Neuronal stem cell (in vitro differentiated cells): Measurements from ENCODE around the gene HMCN1.

Source experiments
- DNase-seq: peaks from one replicate; pipeline ENCODE4 v3.0.0-alpha.2; 2013; ENCODE audit warnings: low spot score
- H2AFZ ChIP-seq: one replicate; pipeline ENCODE4 v1.6.1; 2013; ENCODE audit warnings: mild to moderate bottlenecking, low read length, inconsistent platforms
- H2AK5ac ChIP-seq: 2 replicates; pipeline ENCODE4 v1.6.1; 2013; ENCODE audit warnings: low read depth, mild to moderate bottlenecking, inconsistent platforms, low read length, moderate library complexity, mixed read lengths
- H2BK120ac ChIP-seq: 2 replicates; pipeline ENCODE4 v1.6.1; 2013; ENCODE audit warnings: low read depth, mild to moderate bottlenecking, inconsistent platforms, low read length, moderate library complexity, mixed read lengths
- H2BK12ac ChIP-seq: one replicate; pipeline ENCODE4 v1.6.1; 2013; ENCODE audit warnings: low read length, inconsistent platforms
- H2BK15ac ChIP-seq: 2 replicates; pipeline ENCODE4 v1.6.1; 2013; ENCODE audit warnings: mild to moderate bottlenecking, low read length, inconsistent platforms, mixed read lengths
- H2BK5ac ChIP-seq: one replicate; pipeline ENCODE4 v1.6.1; 2013; ENCODE audit warnings: inconsistent platforms, mild to moderate bottlenecking, low read length, moderate library complexity
- H3K14ac ChIP-seq: one replicate; pipeline ENCODE4 v1.6.1; 2013; ENCODE audit warnings: low read length, inconsistent platforms
- H3K18ac ChIP-seq: 2 replicates; pipeline ENCODE4 v1.6.1; 2013; ENCODE audit warnings: low read length, inconsistent platforms
- H3K23ac ChIP-seq: 2 replicates; pipeline ENCODE4 v1.6.1; 2013; ENCODE audit warnings: low read depth, mild to moderate bottlenecking, mixed read lengths, low read length, inconsistent platforms; ENCODE audit not compliant: poor library complexity
- H3K27ac ChIP-seq: replicated peaks from 3 replicates; pipeline ENCODE4 v1.5.1; 2013; ENCODE audit warnings: low read length, inconsistent platforms
- H3K27me3 ChIP-seq, 3 experiments: 2 replicates each; pipeline ENCODE4 v1.6.1; 2013; ENCODE audit warnings: low read length in 3 of 3, mild to moderate bottlenecking in 2 of 3, inconsistent platforms in 1 of 3, low read depth in 1 of 3, mixed read lengths in 1 of 3, moderate library complexity in 1 of 3; ENCODE audit not compliant: control insufficient read depth in 3 of 3, insufficient read depth in 3 of 3
- H3K36me3 ChIP-seq, 2 donors: replicated peaks in 1 of 2; 2 replicates each; pipeline ENCODE4 v1.6.1; 2013; ENCODE audit warnings: low read length in 2 of 2; ENCODE audit not compliant: control insufficient read depth in 2 of 2, insufficient read depth in 2 of 2
- H3K4ac ChIP-seq: 2 replicates; pipeline ENCODE4 v1.6.1; 2013; ENCODE audit warnings: inconsistent platforms, mild to moderate bottlenecking, low read length, moderate library complexity
- H3K4me1 ChIP-seq, 2 donors: 1 replicate in 1 of 2; 2 replicates in 1 of 2; pipeline ENCODE4 v1.6.1; 2013; ENCODE audit warnings: low read length in 2 of 2, low read depth in 1 of 2; ENCODE audit not compliant: control insufficient read depth in 2 of 2, insufficient read depth in 1 of 2
- H3K4me2 ChIP-seq: one replicate; pipeline ENCODE4 v1.6.1; 2013; ENCODE audit warnings: mild to moderate bottlenecking, low read length, inconsistent platforms; ENCODE audit not compliant: insufficient read depth, poor library complexity, severe bottlenecking
- H3K4me3 ChIP-seq, 2 donors: 2 replicates each; pipeline ENCODE4 v1.5.1; 2013; ENCODE audit warnings: low read length in 2 of 2, mild to moderate bottlenecking in 2 of 2, inconsistent platforms in 1 of 2, moderate library complexity in 1 of 2
- H3K79me1 ChIP-seq: one replicate; pipeline ENCODE4 v1.6.1; 2013; ENCODE audit warnings: low read depth, mild to moderate bottlenecking, inconsistent platforms, low read length, moderate library complexity
- H3K9ac ChIP-seq: one replicate; pipeline ENCODE4 v1.6.1; 2013; ENCODE audit warnings: mild to moderate bottlenecking, low read depth, low read length, inconsistent platforms; ENCODE audit not compliant: poor library complexity
- H3K9me3 ChIP-seq, 2 donors: replicated peaks in 1 of 2; 2 replicates each; pipeline versions ENCODE3 to v1.6.1; 2013; ENCODE audit warnings: low read length in 2 of 2, mild to moderate bottlenecking in 2 of 2, inconsistent platforms in 1 of 2, low read depth in 1 of 2, mixed read lengths in 1 of 2, moderate library complexity in 1 of 2; ENCODE audit not compliant: control insufficient read depth in 2 of 2, insufficient read depth in 1 of 2
- H4K8ac ChIP-seq: one replicate; pipeline ENCODE4 v1.6.1; 2013; ENCODE audit warnings: low read depth, mild to moderate bottlenecking, inconsistent platforms, low read length, moderate library complexity
- H4K91ac ChIP-seq: one replicate; pipeline ENCODE4 v1.6.1; 2013; ENCODE audit warnings: low read length, low read depth, mild to moderate bottlenecking, inconsistent platforms; ENCODE audit not compliant: poor library complexity
- WGBS, 2 donors: extraction: QIAGEN DNeasy Blood & Tissue Kit; methylation state at CpG; one replicate each; pipeline ENCODE4 v1.1.7; 2013; ENCODE audit warnings: missing lambda C conversion rate in 2 of 2, mixed read lengths in 1 of 2; ENCODE audit not compliant: insufficient read length in 2 of 2, insufficient replicate concordance in 1 of 2; ENCODE audit errors: extremely low coverage in 2 of 2; 5-methylcytosine and 5-hydroxymethylcytosine counted together

The HMCN1 gene

GRCh38 chr1:185869590-185869989 is 135.4 kb downstream of the HMCN1 start:
- Histone ChIP-seq H4K91ac (no peak overlapping the region), H2BK5ac (no peak overlapping the region), H3K79me1 (no peaks in the 10 kb centered on the region), H3K9ac (no peak overlapping the region), H3K27ac (no peak overlapping the region), H3K9me3 (no peaks in the 10 kb centered on the region), H2BK15ac (no peak overlapping the region), H3K4me2 (no peak overlapping the region), H3K4me3 (no peak overlapping the region), H3K4me1 (peaks cover 0 to 2% of the 10 kb centered on the region in 2 donors), H2AK5ac (no peak overlapping the region), H3K23ac (no peak overlapping the region), H2AFZ (no peak overlapping the region), H2BK12ac (no peak overlapping the region), H3K36me3 (no peaks in the 10 kb centered on the region), H3K14ac (no peak overlapping the region), H3K27me3 (no peaks in the 10 kb centered on the region), H2BK120ac (no peak overlapping the region), H3K18ac (no peak overlapping the region), H4K8ac (no peak overlapping the region), H3K4ac (no peak overlapping the region)
- no CpG with 5 or more reads among the region's 2 CpGs for WGBS, 2 donors
- DNase-seq = no peak

DNA sequence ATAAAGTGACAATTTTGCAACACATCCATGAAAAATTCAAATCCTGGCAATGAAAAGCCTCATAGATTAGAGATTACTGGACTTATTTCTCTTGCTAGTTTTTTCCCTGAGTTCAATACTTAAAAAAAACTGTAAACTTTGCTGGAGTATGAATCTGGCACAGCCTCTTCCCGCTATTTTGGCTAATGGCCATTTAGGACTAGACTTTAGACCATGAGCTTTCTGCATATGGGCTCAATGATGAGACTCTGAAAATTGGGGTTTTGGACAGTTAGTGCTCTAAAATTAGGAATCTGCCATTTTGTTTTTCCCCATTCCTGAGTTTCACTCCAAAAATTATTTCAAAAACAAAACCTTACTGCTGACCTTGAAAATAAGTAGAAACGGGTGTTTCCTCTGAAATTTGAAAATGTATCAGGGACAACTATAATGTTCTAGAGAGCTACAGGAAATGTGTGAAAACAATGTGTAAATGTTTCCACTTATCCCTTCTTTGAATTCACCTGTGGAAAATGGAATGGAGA is 137.5 kb downstream of the HMCN1 start:
- H2BK12ac ChIP-seq = no peak overlapping the region
- H3K14ac ChIP-seq = no peak overlapping the region
- no peak overlapping the region for H4K8ac ChIP-seq
- no peak overlapping the region for H3K27ac ChIP-seq
- no peak overlapping the region for H4K91ac ChIP-seq
- WGBS, 2 donors = no CpG with 5 or more reads among the region's 2 CpGs
- H3K18ac ChIP-seq = no peak overlapping the region
- no peak overlapping the region for H3K23ac ChIP-seq
- H3K4me2 ChIP-seq = no peak overlapping the region
- H3K79me1 ChIP-seq = no peaks in the 10 kb centered on the region
- no peak overlapping the region for H2BK15ac ChIP-seq
- H2BK5ac ChIP-seq = no peak overlapping the region
- no peaks in the 10 kb centered on the region for H3K27me3 ChIP-seq
- no peak overlapping the region for H3K4me3 ChIP-seq
- no peak overlapping the region for H2AFZ ChIP-seq
- H3K9me3 ChIP-seq = no peaks in the 10 kb centered on the region
- no peak for DNase-seq
- no peak overlapping the region for H2BK120ac ChIP-seq
- no peak overlapping the region for H3K9ac ChIP-seq
- no peak overlapping the region for H3K4ac ChIP-seq
- H3K4me1 ChIP-seq = peaks cover 0 to 2% of the 10 kb centered on the region in 2 donors
- no peaks in the 10 kb centered on the region for H3K36me3 ChIP-seq
- H2AK5ac ChIP-seq = no peak overlapping the region

- Histone ChIP-seq H3K4ac (no peak overlapping the region), H2AFZ (no peak overlapping the region), H3K23ac (no peak overlapping the region), H2BK5ac (no peak overlapping the region), H3K27me3 (no peaks in the 10 kb centered on the region), H2BK15ac (no peak overlapping the region), H3K4me3 (no peak overlapping the region), H3K4me1 (peaks cover 0 to 2% of the 10 kb centered on the region in 2 donors), H3K18ac (no peak overlapping the region), H3K9ac (no peak overlapping the region), H2BK12ac (no peak overlapping the region), H3K4me2 (no peak overlapping the region), H3K27ac (no peak overlapping the region), H3K79me1 (no peaks in the 10 kb centered on the region), H4K91ac (no peak overlapping the region), H3K9me3 (no peaks in the 10 kb centered on the region), H2AK5ac (no peak overlapping the region), H3K14ac (no peak overlapping the region), H4K8ac (no peak overlapping the region), H2BK120ac (no peak overlapping the region), H3K36me3 (no peaks in the 10 kb centered on the region)
- no peak for DNase-seq
- WGBS, 2 donors = no CpG with 5 or more reads among the region's 2 CpGs
Measured at GRCh38 chr1:185874246-185874645, 140.1 kb downstream of the HMCN1 start.

GRCh38 chr1:185880330-185880729 is 146.1 kb downstream of the HMCN1 start:
- H3K18ac ChIP-seq = no peak overlapping the region
- H3K79me1 ChIP-seq = no peaks in the 10 kb centered on the region
- H2BK120ac ChIP-seq = no peak overlapping the region
- H3K36me3 ChIP-seq = no peaks in the 10 kb centered on the region
- no peak overlapping the region for H2AFZ ChIP-seq
- H3K14ac ChIP-seq = no peak overlapping the region
- H3K27me3 ChIP-seq = no peaks in the 10 kb centered on the region
- no peak overlapping the region for H3K4ac ChIP-seq
- H2BK15ac ChIP-seq = no peak overlapping the region
- no peak overlapping the region for H3K4me3 ChIP-seq
- no peak overlapping the region for H4K91ac ChIP-seq
- H3K4me2 ChIP-seq = no peak overlapping the region
- H3K27ac ChIP-seq = no peak overlapping the region
- H2BK12ac ChIP-seq = no peak overlapping the region
- H3K23ac ChIP-seq = no peak overlapping the region
- H2AK5ac ChIP-seq = no peak overlapping the region
- no peak overlapping the region for H3K9ac ChIP-seq
- no peak overlapping the region for H2BK5ac ChIP-seq
- H4K8ac ChIP-seq = no peak overlapping the region
- H3K4me1 ChIP-seq = no peaks in the 10 kb centered on the region
- no peak for DNase-seq
- no peaks in the 10 kb centered on the region for H3K9me3 ChIP-seq
